GM21786 (cell line): ENCODE measurements around the gene EIF2S1.
A peak's percentile ranks its signal among the peaks of the same experiment; 100 is the strongest.
"Not testable (repeated sequence)": the region's sequence is repeated elsewhere in the genome, so short reads cannot be mapped to it uniquely, and the experiment has no call there.

Experiments
- ATAC-seq: cut with Tn5 transposase; IDR thresholded peaks from one replicate; pipeline ENCODE4 v1.9.1; 2021; ENCODE audit not compliant: unreplicated experiment

The EIF2S1 gene

GRCh38 chr14:67359775-67360469 lies at the start of gene EIF2S1, which contains the start of gene ATP6V1D:
Gene EIF2S1 (plus strand): TSS chr14:67360328. CDS start chr14:67364768, 4,440 bp downstream.
Gene ATP6V1D (minus strand): TSS chr14:67359804. CDS start chr14:67359698, 106 bp downstream.
- ATAC-seq, result peak; percentile 93

- ATAC-seq, result no peak
Measured at GRCh38 chr14:67311868-67312267, 48.3 kb upstream of the EIF2S1 start.

- ATAC-seq, result no peak
Measured at GRCh38 chr14:67313153-67313552, 47.0 kb upstream of the EIF2S1 start.

DNA sequence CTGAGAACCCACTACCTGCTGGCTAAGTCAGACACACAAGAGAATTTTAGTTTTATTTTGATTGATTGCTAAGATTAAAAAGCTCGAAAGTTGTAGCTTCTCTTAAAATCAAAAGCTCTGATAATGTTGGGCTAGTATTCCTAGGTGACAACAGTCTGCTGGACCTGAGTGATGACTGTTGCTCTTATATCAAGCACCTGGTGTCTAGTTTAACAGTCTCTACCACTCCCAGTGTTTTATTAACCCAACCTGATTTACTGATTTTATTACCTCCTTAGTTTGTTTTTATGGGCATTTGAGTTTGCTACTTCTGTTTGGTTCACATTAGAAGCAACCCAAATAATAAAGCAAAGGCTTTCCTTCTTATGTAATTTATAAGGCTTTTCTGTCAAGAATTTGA lies 42.3 kb upstream of the EIF2S1 start:
- ATAC-seq, result no peak

DNA sequence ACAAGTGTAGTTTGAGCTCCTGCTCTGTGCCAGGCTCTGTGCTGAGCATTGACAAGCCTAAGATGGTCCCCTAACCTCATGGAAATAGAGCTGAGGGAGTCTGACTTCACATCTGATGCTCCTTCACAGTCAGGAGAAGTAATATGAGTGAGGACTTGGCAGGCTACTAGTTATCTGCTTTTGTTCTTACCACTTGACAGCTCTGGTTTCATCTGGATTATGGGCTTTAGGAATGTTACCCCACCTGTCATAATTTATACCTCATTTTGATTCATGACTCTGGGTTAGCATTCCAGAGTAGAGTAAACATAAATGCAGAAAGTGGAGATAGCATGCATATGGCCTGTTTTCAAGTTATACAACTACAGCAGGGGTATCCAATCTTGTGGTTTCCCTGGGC lies 41.0 kb upstream of the EIF2S1 start:
- ATAC-seq, result no peak

- ATAC-seq, result not testable (repeated sequence)
Measured at GRCh38 chr14:67329666-67330065, 30.5 kb upstream of the EIF2S1 start.

DNA sequence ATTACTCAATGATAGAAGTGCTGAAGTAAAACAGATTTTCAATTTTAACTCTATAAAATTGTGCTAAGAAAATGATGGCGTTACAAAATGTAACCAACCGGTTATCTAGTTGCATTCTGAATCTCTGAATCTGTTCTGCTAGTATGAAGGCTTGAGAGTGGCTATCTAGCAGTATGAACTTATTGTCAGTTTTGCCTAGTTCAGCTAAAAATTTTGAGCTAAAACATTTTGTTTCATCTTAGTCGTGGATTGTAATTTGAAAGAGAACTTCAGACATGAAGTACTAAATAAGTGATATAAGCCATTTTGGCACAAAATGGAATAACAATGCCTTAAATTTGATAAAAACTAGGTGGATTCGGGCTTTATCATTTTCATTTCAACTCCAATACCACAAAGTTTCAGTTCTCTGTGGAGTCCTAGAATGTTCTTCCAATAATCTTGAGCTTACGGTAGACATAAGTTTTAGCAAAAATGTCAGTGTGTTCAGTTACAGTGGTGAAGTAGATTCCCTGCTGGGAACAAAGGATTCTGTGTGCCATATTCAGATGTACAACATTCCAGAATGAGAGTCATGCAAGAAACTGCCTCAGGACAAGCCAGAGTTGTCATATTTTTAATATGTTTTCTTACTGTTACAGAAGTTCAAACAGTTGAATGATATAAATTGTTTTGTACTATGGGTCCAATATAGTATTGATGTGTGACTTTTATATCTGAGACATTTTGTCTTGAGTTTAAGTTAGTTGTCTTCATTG lies 28.6 kb upstream of the EIF2S1 start:
- ATAC-seq, result no peak

GRCh38 chr14:67332468-67332867 lies 27.7 kb upstream of the EIF2S1 start:
- no peak for ATAC-seq

DNA sequence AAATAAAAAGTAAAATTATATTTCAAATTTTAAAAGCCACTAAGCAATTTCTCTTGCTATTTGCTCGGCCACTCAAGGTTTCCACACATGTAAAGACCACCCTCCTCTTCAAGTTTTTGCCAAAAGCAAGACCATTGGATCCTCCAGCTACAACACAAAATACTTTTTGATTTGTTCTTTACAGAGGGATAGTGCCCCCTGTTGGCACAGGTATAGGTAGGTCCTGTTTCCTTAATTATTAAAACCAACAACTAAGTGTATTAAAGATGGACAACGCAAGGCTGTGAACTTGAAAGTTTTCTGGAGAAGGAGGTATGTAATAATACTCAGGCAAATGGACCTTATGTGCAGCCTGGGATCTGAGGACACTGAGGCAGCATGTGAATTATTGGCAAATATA lies 24.3 kb upstream of the EIF2S1 start:
- no peak for ATAC-seq

- not testable (repeated sequence) for ATAC-seq
Measured at GRCh38 chr14:67341231-67341630, 18.9 kb upstream of the EIF2S1 start.

DNA sequence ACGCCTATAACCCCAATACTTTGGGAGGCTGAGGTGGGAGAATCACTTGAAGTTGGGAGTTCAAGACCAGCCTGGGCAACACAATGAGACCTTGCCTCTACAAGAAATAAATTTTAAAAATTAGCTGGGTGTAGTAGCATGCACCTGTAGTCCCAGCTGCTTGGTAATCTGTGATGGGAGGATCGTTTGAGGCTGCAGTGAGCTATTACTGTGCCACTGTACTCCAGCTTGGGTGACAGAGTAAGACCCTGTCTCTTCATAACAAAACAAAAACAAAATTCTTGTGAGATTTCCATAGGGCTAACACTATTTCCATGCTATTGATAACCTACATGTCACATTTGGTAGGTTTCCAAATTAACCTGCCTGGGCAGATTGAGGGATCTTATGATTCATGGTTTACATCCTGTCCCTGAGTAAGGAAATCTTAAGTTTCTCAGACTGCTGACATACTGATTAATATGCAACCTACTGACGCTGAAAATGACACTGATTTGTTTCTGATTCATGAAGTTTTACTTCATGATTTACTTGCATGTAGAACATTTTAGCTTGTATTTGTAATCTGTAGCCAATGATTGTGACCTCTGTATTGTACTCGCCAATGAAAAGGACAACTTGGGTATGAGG lies 16.4 kb upstream of the EIF2S1 start:
- no peak for ATAC-seq

GRCh38 chr14:67345583-67345982 lies 14.5 kb upstream of the EIF2S1 start:
- no peak for ATAC-seq

GRCh38 chr14:67352055-67352454 lies 8.1 kb upstream of the EIF2S1 start:
- no peak for ATAC-seq

DNA sequence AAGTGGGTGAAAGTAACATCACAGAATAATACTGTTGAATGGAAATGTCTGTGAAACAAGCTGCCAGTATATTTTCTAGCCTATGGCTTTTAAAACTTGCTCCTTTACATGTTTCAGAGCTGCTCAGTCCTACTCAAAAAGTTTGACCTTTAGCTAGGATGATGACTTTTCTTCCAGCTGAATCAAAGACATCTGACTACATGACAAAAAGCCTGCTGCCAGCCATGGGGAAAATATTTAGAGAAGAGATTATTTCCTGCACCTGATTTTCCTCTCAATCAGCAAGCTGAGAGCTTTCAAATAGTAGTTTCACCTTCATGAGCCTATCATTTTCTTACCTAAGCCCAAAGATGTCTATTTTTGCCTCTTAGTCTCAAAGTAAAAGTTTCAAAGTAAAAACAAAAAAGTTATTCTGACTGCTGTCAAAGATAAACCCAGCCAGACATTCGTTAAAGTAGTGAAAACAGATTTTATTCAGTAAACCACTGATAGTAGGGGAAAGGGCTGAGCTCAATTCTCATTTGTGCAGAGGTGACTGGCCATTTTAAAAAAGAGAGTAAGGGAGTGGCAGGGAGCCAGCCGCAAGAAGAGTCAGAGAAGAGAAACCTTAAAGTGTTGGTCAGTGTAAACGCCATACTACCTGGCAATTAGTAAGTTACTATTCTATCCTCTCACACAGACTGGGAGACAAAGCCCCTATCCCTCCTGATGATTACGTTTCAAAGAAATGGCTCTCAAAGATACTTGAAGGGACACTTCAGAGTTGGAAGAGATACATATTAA lies 2.8 kb upstream of the EIF2S1 start:
- no peak for ATAC-seq

DNA sequence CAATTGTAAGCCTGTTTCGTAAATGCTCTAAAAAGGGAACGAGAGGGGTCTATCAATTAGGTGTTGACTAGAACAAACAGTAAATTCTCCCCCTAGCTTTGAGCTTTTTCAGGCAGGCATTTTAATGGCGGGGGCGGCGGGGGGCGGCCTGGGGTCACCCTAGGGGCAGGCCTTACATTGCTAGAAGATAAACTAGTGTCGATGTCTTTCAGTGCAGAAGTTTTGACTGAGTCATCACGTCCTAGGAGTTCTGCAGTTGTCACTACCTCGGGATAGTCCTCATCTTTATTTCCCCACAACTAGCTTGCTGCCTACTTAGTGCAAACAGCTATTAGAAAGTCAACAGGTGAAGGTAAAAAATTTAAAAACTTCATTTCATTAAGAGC lies 2.2 kb upstream of the EIF2S1 start:
- no peak for ATAC-seq

- ATAC-seq, result peak; percentile 1
Measured at GRCh38 chr14:67358924-67359774, 979 bp upstream of the EIF2S1 start.

DNA sequence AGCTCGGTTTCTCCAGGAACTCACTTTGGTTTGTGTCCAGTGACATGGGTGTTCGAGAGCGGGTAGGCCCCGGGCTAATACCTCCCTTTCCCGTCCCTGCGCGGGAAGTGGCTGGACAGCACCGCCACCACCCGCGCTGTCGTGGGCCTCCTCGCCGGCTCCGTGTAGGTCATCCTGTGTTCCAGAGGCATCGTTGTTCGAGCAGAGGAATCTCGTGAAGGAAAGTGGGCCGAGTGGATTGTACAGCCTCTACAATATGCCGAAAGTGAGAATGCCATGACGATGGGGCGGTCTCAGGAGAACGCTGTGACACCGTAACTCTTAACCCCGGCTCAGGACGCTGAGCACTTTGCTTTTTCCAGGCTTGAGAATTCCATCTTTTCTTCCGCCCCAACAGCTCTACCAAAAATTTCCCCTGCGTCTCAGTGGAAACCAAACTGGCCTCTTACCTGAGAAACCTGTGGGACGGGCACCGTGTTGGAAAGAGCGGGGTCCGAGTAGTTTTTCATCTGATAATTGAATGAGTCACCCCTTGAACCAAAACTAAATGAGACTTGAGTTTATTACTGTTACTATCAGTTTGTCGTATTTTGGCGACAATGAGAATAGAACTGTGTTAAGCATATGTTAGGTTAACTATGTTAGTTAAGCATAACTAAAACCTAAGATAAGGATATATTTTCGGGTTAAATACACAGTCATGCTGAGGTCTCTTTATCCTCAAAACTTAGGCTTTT lies 510 bp downstream of the EIF2S1 start:
- ATAC-seq, result peak; percentile 13

- no peak for ATAC-seq
Measured at GRCh38 chr14:67365476-67365875, 5.3 kb downstream of the EIF2S1 start.

DNA sequence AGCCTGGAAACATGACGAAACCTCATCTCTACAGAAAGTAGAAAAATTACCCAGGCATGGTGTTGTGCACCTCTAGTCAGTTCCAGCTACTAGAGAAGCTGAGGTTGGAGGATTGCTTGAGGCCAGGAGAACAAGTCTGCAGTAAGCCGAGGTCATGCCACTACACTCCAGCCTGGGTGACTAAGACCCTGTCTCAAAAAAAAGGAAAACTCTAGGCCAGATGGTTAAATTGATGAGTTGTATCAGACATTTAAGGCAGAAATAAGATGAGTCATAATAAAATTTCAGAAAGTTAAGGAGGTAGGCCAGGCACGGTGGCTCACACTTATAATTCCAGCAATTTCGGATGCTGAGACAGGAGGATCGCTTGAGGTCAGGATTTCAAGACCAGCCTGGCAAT lies 10.7 kb downstream of the EIF2S1 start:
- no peak for ATAC-seq
